ENCODE results near the gene GLCE.

GLCE gene

GRCh38 chr15:69210574-69210973 lies 50.1 kb downstream of the GLCE start:
- DNase-seq: no peak

GRCh38 chr15:69213786-69214185 lies 53.4 kb downstream of the GLCE start:
- DNase-seq: no peak

DNA sequence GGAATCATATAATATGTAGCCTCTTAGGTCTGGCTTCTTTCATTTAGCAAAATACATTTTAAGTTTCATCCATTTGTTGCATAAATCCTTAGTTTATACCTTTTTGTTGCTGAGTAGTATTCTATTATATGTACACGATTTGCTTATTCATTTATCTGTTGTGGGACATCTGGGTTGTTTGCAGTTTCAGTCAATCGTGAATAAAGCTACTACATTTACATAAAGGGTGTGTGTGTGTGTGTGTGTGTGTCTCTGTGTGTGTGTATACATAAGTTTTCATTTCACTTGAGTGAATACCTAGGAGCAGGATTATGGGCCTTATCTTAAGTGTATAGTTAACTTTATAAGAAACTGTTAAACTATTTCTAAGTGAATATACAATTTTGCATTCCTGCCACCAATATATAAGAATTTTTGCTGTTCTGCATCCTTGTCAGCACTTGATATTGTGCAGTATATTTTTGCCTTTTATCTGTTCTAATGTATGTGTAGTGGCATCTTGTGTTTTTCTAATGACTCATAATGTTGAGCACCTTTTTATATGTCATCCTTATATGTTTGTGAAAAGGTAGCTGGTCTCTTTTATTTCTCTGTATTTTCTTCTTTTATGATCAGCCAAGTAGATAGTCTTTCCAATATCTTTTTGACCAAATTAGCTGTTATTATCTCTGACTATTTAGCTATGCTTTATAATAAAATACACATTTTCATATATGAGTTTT lies 55.0 kb downstream of the GLCE start:
- no peak for DNase-seq

GRCh38 chr15:69217381-69217780 lies 56.9 kb downstream of the GLCE start:
- no peak for DNase-seq

DNA sequence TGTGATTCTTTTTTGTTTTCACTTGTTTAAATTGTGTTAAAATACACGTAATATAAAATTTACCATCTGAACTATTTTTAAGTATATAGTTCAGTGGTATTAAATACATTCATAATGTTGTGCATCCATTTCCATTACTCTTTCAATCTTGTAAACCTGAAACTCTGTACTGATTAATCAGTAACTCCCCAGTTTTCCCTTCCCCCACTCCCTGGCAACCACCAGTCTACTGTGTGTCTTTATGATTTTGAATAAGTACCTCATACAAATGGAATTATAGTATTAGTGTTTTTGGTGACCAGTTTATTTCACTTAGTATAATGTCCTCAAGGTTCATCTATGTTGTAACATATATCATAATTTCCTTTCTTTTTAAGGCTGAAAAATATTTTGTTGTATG lies 59.3 kb downstream of the GLCE start:
- no peak for DNase-seq

GRCh38 chr15:69222002-69222474 lies 61.6 kb downstream of the GLCE start:
- DNase-seq: no peak

GRCh38 chr15:69223083-69223813 lies 62.8 kb downstream of the GLCE start:
- DNase-seq: no peak

DNA sequence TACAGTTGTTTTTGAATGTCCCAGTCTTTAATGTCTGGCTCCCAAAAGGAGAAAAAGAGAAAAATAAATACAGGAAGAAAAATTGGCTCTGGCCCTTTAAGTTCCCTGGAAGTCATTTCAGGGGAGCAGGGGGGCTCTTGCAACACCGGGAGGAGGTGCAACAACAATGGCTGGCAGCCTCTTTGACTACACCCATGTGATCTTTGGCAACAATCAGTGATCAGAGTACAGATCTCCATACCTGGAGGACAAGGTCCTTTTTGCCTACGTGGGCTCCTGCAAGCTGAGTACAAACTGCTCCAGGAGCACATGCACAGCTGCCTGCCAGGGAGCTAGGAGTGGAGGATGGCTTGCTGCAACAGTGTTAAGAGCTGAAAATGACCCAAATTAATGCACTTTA lies 63.9 kb downstream of the GLCE start:
- DNase-seq: no peak

- no peak for DNase-seq
Observed at GRCh38 chr15:69225355-69226022, 65.1 kb downstream of the GLCE start.

- DNase-seq: no peak
Observed at GRCh38 chr15:69226023-69226355, 65.6 kb downstream of the GLCE start.

DNA sequence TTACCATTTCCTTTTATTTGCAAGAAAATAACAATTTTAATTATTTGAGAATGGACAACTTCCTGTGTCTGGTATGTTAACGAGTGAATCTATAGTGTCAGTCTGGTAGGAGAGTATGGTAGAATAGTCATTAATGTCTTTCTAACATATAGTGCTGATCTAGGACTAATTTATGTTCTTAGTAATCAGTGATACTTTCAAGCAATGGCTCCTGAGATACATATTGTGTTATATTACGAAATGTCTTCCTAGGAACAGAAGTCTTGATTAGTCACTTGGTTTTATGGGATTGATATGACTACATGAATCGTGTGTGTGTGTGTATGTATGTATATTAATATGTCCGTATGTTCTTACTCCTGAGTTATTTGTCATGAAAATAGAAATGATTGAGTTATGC lies 71.7 kb downstream of the GLCE start:
- DNase-seq: no peak

DNA sequence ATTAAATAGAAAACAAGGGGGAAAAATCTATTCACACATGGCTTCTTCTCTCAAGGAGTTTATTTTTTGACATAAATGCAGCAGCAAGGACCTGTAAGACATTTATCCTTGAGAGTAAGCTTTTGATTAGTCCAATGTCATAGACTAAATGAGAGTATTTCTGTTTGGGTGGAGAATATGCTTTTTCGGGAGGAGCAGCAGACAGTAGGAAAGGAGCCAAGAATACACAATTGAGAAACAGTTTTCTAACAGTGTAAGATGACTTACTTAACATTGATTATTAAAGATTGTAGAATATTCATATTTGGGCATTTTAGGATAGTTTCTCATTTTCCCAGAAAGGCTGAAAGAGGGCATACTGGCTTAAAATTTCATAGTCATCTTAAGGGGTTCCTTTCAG lies 72.3 kb downstream of the GLCE start:
- no peak for DNase-seq

DNA sequence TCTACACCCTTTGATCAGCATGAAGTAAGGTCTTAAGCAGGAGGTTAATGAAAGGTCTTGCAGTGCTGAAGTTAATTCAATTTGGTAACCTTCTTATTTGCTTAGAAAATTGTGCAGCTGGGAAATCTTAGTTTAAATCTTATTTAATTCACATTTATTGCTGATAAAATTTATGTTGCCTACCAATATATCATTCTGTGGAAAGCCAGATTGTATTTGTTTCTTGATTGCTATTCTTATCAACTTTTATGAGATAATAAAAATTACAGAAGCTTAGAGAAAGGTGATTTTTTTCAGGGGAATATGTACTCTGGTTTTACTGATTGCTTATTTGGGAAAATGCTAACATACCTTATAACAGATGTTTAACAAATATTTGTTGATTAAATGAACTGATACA lies 74.2 kb downstream of the GLCE start:
- no peak for DNase-seq

DNA sequence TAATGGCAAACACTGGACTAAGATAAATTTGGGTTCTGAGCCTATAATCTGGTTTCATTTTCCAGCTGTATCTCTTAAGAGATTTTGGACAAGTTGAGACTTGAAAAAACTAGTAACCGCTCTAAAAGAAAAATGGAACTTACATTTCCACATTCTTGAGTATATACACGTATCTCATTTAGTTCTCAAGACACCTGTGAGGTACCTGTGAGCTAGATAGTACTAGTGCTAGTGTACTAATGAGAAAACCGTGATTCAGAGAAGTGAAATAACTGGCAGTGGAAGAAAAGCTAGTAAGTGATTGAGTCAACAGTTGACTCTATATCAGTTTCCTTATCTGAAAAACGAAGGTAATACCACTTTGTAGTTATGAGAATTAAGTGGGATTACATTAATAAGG lies 76.1 kb downstream of the GLCE start:
- no peak for DNase-seq

DNA sequence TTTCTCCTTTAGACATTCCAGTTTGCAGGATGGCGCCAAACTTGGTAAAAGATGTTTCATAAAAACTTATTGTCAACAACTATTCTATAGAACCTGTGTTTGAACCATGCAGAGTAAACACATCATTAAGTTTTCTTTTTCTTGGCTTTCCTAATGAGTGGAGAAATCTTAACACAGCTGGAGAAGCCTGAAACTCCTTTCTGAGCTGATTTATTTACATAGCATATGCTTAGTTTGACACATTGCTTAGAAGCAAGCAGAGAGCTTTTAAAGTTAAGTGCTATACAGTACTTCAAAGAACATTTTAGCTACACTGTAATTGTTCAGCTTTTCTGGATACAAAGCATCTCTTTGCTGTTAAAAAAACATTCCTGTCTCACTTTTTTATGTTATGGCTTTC lies 77.3 kb downstream of the GLCE start:
- no peak for DNase-seq

DNA sequence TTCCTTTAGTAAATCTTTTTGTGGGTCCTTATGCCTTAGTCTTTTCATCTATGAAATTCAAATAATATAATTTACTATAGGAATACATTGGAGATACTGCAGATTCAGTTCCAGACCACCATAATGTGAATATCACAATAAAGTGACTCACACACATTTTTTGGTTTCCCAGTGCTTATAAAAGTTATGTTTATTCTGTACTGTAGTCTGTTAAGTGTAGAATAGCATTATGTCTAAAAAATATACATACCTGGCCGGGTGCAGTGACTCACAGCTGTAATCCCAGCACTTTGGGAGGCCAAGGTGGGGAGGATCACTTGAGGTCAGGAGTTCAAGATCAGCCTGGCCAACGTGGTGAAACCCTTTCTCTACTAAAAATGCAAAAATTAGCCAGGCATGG lies 84.4 kb downstream of the GLCE start:
- no peak for DNase-seq

DNA sequence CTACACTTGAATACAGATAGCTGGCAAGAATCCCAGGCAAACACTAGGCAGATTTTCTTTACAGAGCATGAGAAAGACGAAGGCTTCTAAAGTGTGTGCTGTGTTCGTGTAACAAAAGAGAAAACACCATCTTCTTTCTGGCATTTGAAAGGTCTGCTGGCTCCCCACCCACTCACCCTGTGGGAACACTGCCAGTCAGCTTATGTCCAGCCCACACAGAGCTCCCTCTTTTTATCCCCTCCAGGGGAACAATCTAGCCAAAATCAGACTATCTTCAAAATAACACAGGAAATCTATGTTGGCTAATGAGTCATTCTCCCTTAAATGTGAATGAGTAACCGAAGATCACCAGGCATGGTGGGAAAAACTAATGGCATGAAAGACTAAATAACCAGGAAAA lies 92.7 kb downstream of the GLCE start:
- DNase-seq: peak; percentile 14

- DNase-seq: no peak
Observed at GRCh38 chr15:69265347-69265955, 105.0 kb downstream of the GLCE start.

DNA sequence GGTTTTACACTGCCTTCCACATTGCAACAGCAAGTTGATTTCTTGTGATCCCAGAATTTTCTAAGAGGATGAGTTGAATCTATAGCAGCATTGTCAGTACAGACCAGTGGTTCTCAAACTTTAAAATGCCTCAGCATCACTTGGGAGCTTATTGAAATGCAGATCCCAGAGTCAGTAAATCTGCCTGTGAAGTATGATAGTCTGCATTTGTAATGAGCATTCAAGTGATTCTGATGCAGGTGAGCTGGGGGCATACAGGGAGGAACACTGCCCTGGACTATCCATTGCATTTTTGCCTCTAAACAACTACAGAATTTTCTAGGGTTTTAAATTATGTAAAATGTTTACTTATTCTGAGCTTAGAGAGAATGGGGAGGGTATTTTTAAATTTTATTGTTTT lies 110.8 kb downstream of the GLCE start:
- no peak for DNase-seq

DNA sequence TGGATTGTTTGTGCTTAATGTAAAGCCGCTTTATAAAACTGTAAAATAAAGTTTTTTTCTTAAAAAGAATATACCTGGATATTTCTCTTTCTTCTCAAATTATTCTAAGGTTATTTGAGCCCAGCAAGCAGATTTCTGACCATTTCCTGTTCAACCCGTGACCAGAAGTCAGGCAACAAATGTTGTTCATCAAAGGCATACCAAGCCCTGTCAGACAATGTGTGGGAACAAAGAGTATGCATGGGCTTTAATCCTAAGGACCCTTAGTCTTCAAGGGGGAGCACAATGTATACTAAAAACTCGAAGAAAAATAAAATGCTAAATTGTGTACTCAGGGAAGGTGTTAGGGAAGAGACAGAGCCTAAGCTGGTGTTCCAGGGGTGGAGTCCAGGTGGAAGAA lies 111.7 kb downstream of the GLCE start:
- no peak for DNase-seq

DNA sequence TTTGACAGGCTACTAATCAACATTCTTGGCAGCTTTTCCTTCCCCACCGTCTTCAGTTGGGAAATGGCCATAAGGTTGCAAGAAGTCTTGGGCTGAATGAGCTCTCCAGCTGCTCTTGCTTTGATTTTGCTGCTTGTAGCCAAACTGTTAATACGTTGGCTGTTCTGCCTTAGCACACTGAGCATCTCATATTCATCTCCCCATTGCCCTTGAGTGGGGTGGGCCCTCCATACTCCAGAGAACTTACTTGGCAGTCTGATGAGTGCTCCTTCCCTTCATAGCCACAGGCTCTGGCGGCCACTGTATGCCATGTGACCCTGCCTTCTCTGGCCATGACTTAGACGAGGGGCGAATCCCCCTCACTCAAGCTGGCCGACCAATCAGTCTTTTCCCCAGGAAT lies 112.5 kb downstream of the GLCE start:
- no peak for DNase-seq

GRCh38 chr15:69275074-69275670 lies 114.7 kb downstream of the GLCE start:
- DNase-seq: no peak

- DNase-seq: no peak
Observed at GRCh38 chr15:69275933-69276560, 115.6 kb downstream of the GLCE start.
